ENCODE data around the gene UBQLN2. TPM values are rescaled to one million over a fixed set of nuclear protein-coding genes. Genes with fewer than 3 reads are reported as not detected.

UBQLN2 gene
- total and polyA plus RNA-seq, 7 donors, result 14.4 to 34.1 (median 27.3) TPM

GRCh38 chrX:56554870-56555269, 8.6 kb upstream of the UBQLN2 start:
- no peak overlapping the region for H3K4me3 ChIP-seq

GRCh38 chrX:56557376-56557929, 6.0 kb upstream of the UBQLN2 start:
- no peak for DNase-seq
- Histone ChIP-seq H3K9me3 (no peaks in the 10 kb centered on the region), H3K4me3 (no peak overlapping the region), H3K4me1 (no peaks in the 10 kb centered on the region), H3K27ac (no peak overlapping the region), H3K27me3 (ENCODE audit: insufficient read depth in 3 of 3, low read length in 2 of 3) (no peaks in the 10 kb centered on the region), H3K36me3 (ENCODE audit: insufficient read depth in 1 of 2, low read depth in 1 of 2) (no peaks in the 10 kb centered on the region)
- no peak for TF ChIP-seq CTCF (IDR thresholded peaks at IDR 0.05)
- intact Hi-C loops (cut with DNase I), result no loop called here
- 68 to 100% (median 96%) methylated on average over 2 of the region's 2 CpGs for WGBS, 3 donors
- no peak for ATAC-seq

More at GRCh38 chrX:56554870-56555269, 8.6 kb upstream of the UBQLN2 start:
- H3K27me3 ChIP-seq (ENCODE audit: insufficient read depth in 3 of 3, low read length in 2 of 3), result peaks cover 0 to 3% (median 0%) of the 10 kb centered on the region in 3 donors
- H3K9me3 ChIP-seq, result no peaks in the 10 kb centered on the region
- WGBS, 3 donors, result 73 to 91% (median 84%) methylated on average over 4 of the region's 4 CpGs
- no peak overlapping the region for H3K27ac ChIP-seq
- ATAC-seq (no peak), DNase-seq (no peak)
- no peak for TF ChIP-seq CTCF (IDR thresholded peaks at IDR 0.05)
- H3K4me1 ChIP-seq, result no peaks in the 10 kb centered on the region
- H3K36me3 ChIP-seq (ENCODE audit: insufficient read depth in 1 of 2, low read depth in 1 of 2), result no peaks in the 10 kb centered on the region
- intact Hi-C loops (cut with DNase I), result no loop called here

- WGBS, 3 donors, result 1 to 27% (median 1%) methylated on average over 22 to 23 of the region's 23 CpGs
- Histone ChIP-seq H3K4me3 (peak overlapping the region; percentile 76), H3K9me3 (no peaks in the 10 kb centered on the region), H3K27me3 (ENCODE audit: insufficient read depth in 3 of 3, low read length in 2 of 3) (peaks cover 0 to 3% (median 0%) of the 10 kb centered on the region in 3 donors), H3K27ac (peak overlapping the region; percentile 95), H3K4me1 (peaks cover 21% of the 10 kb centered on the region), H3K36me3 (ENCODE audit: insufficient read depth in 1 of 2, low read depth in 1 of 2) (no peaks in the 10 kb centered on the region)
- DNase-seq (peak; percentile 27 to 50), ATAC-seq (peak; percentile 80 to 85 (median 80))
- intact Hi-C loops (cut with DNase I), result no loop called here
- no peak for TF ChIP-seq CTCF (IDR thresholded peaks at IDR 0.05)
Measured at GRCh38 chrX:56564164-56564885, 898 bp downstream of the UBQLN2 start.

- WGBS, 3 donors, result 1 to 36% (median 3%) methylated on average over 18 to 20 of the region's 20 CpGs
- intact Hi-C loops (cut with DNase I), result no loop called here
- Histone ChIP-seq H3K27ac (peak overlapping the region; percentile 95), H3K4me3 (peak overlapping the region; percentile 76), H3K36me3 (ENCODE audit: insufficient read depth in 1 of 2, low read depth in 1 of 2) (no peaks in the 10 kb centered on the region), H3K4me1 (peaks cover 21% of the 10 kb centered on the region), H3K27me3 (ENCODE audit: insufficient read depth in 3 of 3, low read length in 2 of 3) (peaks cover 0 to 3% (median 0%) of the 10 kb centered on the region in 3 donors), H3K9me3 (no peaks in the 10 kb centered on the region)
- TF ChIP-seq CTCF (IDR thresholded peaks at IDR 0.05), result no peak
- no peak for DNase-seq
- ATAC-seq, result peak in 1 of 4 donors; percentile 4
Measured at GRCh38 chrX:56564921-56565840, 1.8 kb downstream of the UBQLN2 start.

Data from psoas muscle (tissue), 8 donors.